OCI-LY1 (cell line): ENCODE results near the gene TTLL5.

Experiments used
- H2AFZ ChIP-seq: fragments of 200-600 bp; sonication (generic), shearing (Covaris generic); 2 replicates; pipeline ENCODE4 v1.6.0; 2014; ENCODE audit warnings: antibody characterized with exemption, mild to moderate bottlenecking, low read length
- H3F3A ChIP-seq: fragments of 200-600 bp; sonication (generic), shearing (Covaris generic); 2 replicates; pipeline ENCODE4 v1.6.0; 2014; ENCODE audit warnings: mild to moderate bottlenecking, antibody characterized with exemption, low read length, moderate library complexity; ENCODE audit not compliant: insufficient read depth
- H3K27ac ChIP-seq: fragments of 200-600 bp; sonication (generic); 2 replicates; pipeline ENCODE4 v1.5.1; 2014; ENCODE audit warnings: low read length, mixed run types, mild to moderate bottlenecking, low read depth; ENCODE audit not compliant: poor library complexity, severe bottlenecking
- H3K27me3 ChIP-seq: fragments of 200-600 bp; sonication (generic); 2 replicates; pipeline ENCODE4 v1.6.0; 2014; ENCODE audit warnings: antibody characterized with exemption, mild to moderate bottlenecking, low read length, moderate library complexity; ENCODE audit not compliant: insufficient read depth
- H3K36me3 ChIP-seq: fragments of 200-600 bp; sonication (generic); 2 replicates; pipeline ENCODE4 v1.6.1; 2014; ENCODE audit warnings: mild to moderate bottlenecking, antibody characterized with exemption, low read length, moderate library complexity, mixed read lengths; ENCODE audit not compliant: insufficient read depth
- H3K4me1 ChIP-seq: fragments of 200-600 bp; sonication (generic); 2 replicates; pipeline ENCODE4 v1.5.1; 2014; ENCODE audit warnings: mild to moderate bottlenecking, low read length, moderate library complexity; ENCODE audit not compliant: insufficient read depth, severe bottlenecking
- H3K4me2 ChIP-seq: fragments of 200-600 bp; sonication (generic), shearing (Covaris generic); 2 replicates; pipeline ENCODE4 v1.6.1; 2014; ENCODE audit warnings: low read length
- H3K4me3 ChIP-seq: fragments of 200-600 bp; sonication (generic); 2 replicates; pipeline ENCODE4 v1.5.1; 2014; ENCODE audit warnings: low read length, low read depth, mild to moderate bottlenecking, mixed read lengths; ENCODE audit not compliant: poor library complexity, severe bottlenecking
- H3K79me2 ChIP-seq: fragments of 200-600 bp; shearing (Covaris generic); 2 replicates; pipeline ENCODE4 v1.6.1; 2016; ENCODE audit warnings: mixed run types, low read length, mixed read lengths; ENCODE audit not compliant: insufficient read depth
- H3K9ac ChIP-seq: fragments of 200-600 bp; sonication (generic), shearing (Covaris generic); 2 replicates; pipeline ENCODE4 v1.6.1; 2014; ENCODE audit warnings: mild to moderate bottlenecking, low read length, mixed read lengths
- H3K9me2 ChIP-seq: fragments of 200-600 bp; sonication (generic), shearing (Covaris generic); 2 replicates; pipeline ENCODE4 v1.6.1; 2014; ENCODE audit warnings: low read depth, mild to moderate bottlenecking, low read length, mixed read lengths
- H3K9me3 ChIP-seq: fragments of 200-600 bp; shearing (Covaris generic); 2 replicates; pipeline ENCODE4 v1.6.1; 2014; ENCODE audit warnings: low read length, mixed read lengths
- H4K20me1 ChIP-seq: fragments of 200-600 bp; sonication (generic), shearing (Covaris generic); 2 replicates; pipeline ENCODE4 v1.6.0; 2016; ENCODE audit warnings: mild to moderate bottlenecking, low read length; ENCODE audit not compliant: insufficient read depth
- CTCF ChIP-seq: fragments of 200-600 bp; sonication (generic), shearing (Covaris generic); IDR thresholded peaks from 2 replicates; pipeline ENCODE4 v1.5.1; 2017; ENCODE audit warnings: mild to moderate bottlenecking, antibody characterized with exemption, low read length, moderate library complexity, mixed read lengths
- EZH2 ChIP-seq: fragments of 200-600 bp; sonication (generic), shearing (Covaris generic); IDR thresholded peaks from 2 replicates; pipeline ENCODE4 v1.8.0; 2017; ENCODE audit warnings: borderline replicate concordance, mixed run types, mild to moderate bottlenecking, antibody characterized with exemption, low read length, moderate library complexity, mixed read lengths

The TTLL5 gene

GRCh38 chr14:75971509-75971908 lies 310.5 kb downstream of the TTLL5 start:
- H3F3A ChIP-seq: no peaks in the 10 kb centered on the region
- H4K20me1 ChIP-seq: no peaks in the 10 kb centered on the region
- TF ChIP-seq EZH2 (no peak), CTCF (no peak)
- no peak overlapping the region for H3K4me2 ChIP-seq
- no peaks in the 10 kb centered on the region for H3K27me3 ChIP-seq
- no peaks in the 10 kb centered on the region for H3K36me3 ChIP-seq
- peaks cover 2% of the 10 kb centered on the region for H3K4me1 ChIP-seq
- no peak overlapping the region for H3K9ac ChIP-seq
- no peaks in the 10 kb centered on the region for H3K9me3 ChIP-seq
- H3K9me2 ChIP-seq: no peaks in the 10 kb centered on the region
- no peak overlapping the region for H3K27ac ChIP-seq
- no peak overlapping the region for H3K4me3 ChIP-seq
- H2AFZ ChIP-seq: no peak overlapping the region
- no peaks in the 10 kb centered on the region for H3K79me2 ChIP-seq

DNA sequence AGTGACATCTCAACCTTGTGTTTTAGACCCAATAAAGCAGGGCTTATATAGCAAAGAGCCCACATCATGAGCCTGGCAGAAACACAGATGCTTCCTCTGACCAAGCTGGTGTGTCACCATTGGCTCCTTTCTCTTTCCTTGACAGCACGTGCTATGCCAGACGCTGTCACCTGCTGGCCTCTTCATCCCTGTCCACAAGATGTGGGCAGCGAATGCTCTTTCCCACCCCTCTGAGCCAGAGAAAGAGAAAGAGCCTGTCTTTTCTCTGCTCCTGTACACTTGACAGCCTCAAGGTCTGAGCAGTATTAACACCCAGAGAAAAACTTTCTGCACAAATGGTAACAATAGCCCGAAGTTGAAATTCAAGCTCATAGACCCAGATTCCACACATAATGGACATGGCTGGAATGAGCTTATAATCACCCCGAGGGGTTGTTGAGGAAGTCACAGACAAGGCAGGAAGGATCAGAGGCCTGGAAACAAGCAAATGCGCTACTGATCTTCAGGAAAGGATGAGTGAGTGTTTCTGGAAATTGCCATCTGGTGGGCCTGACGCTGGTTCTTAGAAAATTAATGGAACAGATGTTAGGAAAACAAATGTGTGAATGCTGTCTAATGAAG lies 311.9 kb downstream of the TTLL5 start:
- Histone ChIP-seq H3F3A (no peaks in the 10 kb centered on the region), H3K27me3 (no peaks in the 10 kb centered on the region), H3K4me1 (peaks cover 9% of the 10 kb centered on the region), H4K20me1 (no peaks in the 10 kb centered on the region), H3K27ac (no peak overlapping the region), H3K9me2 (no peaks in the 10 kb centered on the region), H3K4me3 (no peak overlapping the region), H3K36me3 (no peaks in the 10 kb centered on the region), H3K9me3 (no peaks in the 10 kb centered on the region), H3K79me2 (no peaks in the 10 kb centered on the region), H3K4me2 (no peak overlapping the region), H2AFZ (no peak overlapping the region), H3K9ac (no peak overlapping the region)
- TF ChIP-seq CTCF (no peak), EZH2 (no peak)

DNA sequence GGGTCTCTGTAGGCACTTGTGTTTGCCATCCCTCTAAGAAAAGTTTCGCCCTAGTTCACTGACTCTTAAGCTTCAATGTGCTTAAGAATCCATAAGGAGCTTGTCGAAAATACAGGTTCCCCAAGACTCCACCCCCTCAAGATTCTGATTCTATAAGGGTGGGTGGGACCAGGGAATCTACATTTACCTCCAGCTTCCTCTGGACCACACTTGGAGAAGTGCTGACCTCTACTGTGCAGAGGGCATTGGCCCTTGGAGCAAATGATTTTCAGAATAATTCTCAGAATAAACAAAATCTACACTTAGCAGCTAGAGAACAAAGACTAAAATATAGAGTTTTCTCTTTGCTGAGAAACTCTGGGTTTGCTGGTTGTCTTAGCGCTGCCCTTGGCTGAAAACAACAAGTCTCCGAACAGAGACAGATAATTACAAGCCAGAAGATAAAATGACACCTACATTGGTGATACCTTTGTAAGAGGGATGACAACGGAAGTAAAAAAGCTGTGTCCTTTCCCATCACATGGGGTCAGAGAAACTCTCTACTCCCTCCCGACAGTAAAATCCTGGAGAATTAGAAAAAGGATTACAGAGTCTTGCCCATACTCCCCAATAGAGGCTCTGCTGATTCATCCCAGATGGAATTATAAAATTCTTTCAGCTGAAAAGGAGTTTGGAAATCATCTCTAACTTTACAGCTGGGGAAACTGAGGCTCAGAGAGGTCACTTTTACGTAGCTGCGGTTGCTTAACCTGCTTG lies 316.0 kb downstream of the TTLL5 start:
- TF ChIP-seq CTCF: no peak
- no peak for TF ChIP-seq EZH2
- H3K9me2 ChIP-seq: no peaks in the 10 kb centered on the region
- no peak overlapping the region for H3K27ac ChIP-seq
- H3K4me3 ChIP-seq: no peak overlapping the region
- no peak overlapping the region; the same call in 1 of the 2 replicates for H3K4me2 ChIP-seq
- H3K9ac ChIP-seq: no peak overlapping the region
- no peaks in the 10 kb centered on the region for H3K36me3 ChIP-seq
- H3K9me3 ChIP-seq: no peaks in the 10 kb centered on the region
- H3F3A ChIP-seq: no peaks in the 10 kb centered on the region
- no peaks in the 10 kb centered on the region for H4K20me1 ChIP-seq
- no peaks in the 10 kb centered on the region for H3K79me2 ChIP-seq
- no peak overlapping the region for H2AFZ ChIP-seq
- peaks cover 38% of the 10 kb centered on the region for H3K4me1 ChIP-seq
- no peaks in the 10 kb centered on the region for H3K27me3 ChIP-seq
